ENCODE measurements around the gene UBXN1. TPM values are rescaled to one million over a fixed set of nuclear protein-coding genes. Genes with fewer than 3 reads are reported as not detected.
A peak's percentile ranks its signal among the peaks of the same experiment; 100 is the strongest.
"Not testable (repeated sequence)": the region's sequence is repeated elsewhere in the genome, so short reads cannot be mapped to it uniquely, and the experiment has no call there.

UBXN1 gene
- total RNA-seq, 1 donor from 2014 or later = 60.2 TPM

- intact Hi-C loops (cut with DNase I) = loop anchor here (5.0 kb wide), 1 partner anchor 75 kb away; the partner anchor contains the start of gene MTA2
- Histone ChIP-seq H3K4me1 (peaks cover 12 to 16% of the 10 kb centered on the region in 2 donors), H3K27me3 (no peaks in the 10 kb centered on the region), H3K36me3 (peaks cover 21 to 27% of the 10 kb centered on the region in 2 donors), H3K9me3 (no peaks in the 10 kb centered on the region), H3K27ac (no peak overlapping the region), H3K4me3 (no peak overlapping the region)
- TF ChIP-seq, protein P1, sequence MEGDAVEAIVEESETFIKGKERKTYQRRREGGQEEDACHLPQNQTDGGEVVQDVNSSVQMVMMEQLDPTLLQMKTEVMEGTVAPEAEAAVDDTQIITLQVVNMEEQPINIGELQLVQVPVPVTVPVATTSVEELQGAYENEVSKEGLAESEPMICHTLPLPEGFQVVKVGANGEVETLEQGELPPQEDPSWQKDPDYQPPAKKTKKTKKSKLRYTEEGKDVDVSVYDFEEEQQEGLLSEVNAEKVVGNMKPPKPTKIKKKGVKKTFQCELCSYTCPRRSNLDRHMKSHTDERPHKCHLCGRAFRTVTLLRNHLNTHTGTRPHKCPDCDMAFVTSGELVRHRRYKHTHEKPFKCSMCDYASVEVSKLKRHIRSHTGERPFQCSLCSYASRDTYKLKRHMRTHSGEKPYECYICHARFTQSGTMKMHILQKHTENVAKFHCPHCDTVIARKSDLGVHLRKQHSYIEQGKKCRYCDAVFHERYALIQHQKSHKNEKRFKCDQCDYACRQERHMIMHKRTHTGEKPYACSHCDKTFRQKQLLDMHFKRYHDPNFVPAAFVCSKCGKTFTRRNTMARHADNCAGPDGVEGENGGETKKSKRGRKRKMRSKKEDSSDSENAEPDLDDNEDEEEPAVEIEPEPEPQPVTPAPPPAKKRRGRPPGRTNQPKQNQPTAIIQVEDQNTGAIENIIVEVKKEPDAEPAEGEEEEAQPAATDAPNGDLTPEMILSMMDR (IDR thresholded peaks at IDR 0.05) = no peak
- no peak for DNase-seq (ENCODE audit: low spot score in 2 of 2)
Observed at GRCh38 chr11:62677156-62677555, 1.7 kb downstream of the UBXN1 start.

DNA sequence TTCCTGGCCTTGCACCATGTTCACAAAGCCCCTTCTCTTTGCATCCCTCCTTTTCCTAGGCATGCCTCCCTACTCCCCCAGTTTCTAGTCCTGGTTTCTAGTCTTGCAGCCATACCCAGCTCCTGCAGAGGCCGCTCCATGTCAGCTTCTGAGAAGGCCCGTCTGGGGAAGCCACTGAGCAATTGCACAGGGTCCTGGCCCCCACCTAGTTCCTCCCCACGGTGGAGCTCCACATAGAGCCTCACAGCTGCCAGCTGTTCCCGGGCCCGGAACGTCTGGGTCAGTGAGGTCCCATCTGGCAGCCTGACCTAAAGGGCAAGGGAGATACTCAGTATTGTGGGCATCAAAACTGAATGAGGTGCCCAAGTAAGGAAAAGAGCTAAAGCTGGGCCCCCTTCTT, 2.2 kb downstream of the UBXN1 start:
- H3K4me3 ChIP-seq = no peak overlapping the region
- intact Hi-C loops (cut with DNase I) = loop anchor here (5.0 kb wide), 1 partner anchor 74 kb away; the partner anchor contains the start of gene MTA2
- H3K4me1 ChIP-seq = peaks cover 12 to 16% of the 10 kb centered on the region in 2 donors
- peaks cover 21 to 27% of the 10 kb centered on the region in 2 donors for H3K36me3 ChIP-seq
- TF ChIP-seq, protein P1 (IDR thresholded peaks at IDR 0.05) = no peak
- H3K27me3 ChIP-seq = no peaks in the 10 kb centered on the region
- no peak overlapping the region for H3K27ac ChIP-seq
- no peaks in the 10 kb centered on the region for H3K9me3 ChIP-seq
- no peak for DNase-seq (ENCODE audit: low spot score in 2 of 2)

DNA sequence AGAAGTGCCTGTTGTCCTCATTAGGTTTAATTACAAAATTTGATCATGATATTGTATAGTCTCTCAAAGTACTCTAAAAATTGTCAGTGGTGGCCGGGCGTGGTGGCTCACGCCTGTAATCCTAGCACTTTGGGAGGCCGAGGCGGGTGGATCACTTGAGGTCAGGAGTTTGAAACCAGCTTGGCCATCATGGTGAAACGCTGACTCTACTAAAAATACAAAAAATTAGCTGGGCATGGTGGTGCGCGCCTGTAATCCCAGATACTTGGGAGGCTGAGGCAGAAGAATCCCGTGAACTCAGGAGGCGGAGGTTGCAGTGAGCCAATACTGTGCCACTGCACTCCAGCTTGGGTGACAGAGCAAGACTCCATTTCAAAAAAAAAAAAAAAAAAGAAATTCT, 3.5 kb downstream of the UBXN1 start:
- Histone ChIP-seq H3K4me1 (peaks cover 17 to 19% of the 10 kb centered on the region in 2 donors), H3K36me3 (peaks cover 21 to 27% of the 10 kb centered on the region in 2 donors)
- not testable (repeated sequence) for DNase-seq (ENCODE audit: low spot score in 2 of 2); H3K9me3 ChIP-seq; H3K27ac ChIP-seq; H3K27me3 ChIP-seq; H3K4me3 ChIP-seq
- intact Hi-C loops (cut with DNase I) = loop anchor here (5.0 kb wide), 1 partner anchor 73 kb away; the partner anchor contains the start of gene MTA2

DNA sequence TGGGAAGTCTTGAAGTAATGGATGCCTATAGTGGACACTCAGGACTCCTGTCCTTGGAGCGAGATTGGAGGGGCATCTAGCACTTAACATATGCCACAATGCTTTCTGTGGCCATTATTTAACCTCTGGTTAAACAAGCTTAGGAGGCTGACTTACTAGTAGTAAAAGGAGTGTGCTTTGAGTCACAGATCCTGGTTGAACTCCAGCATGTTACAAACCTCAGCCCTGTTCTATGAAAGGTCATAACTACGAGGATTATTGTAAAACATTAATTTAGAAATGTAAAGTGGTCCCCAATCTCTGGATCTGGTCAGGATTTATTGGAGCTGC, 5.7 kb downstream of the UBXN1 start:
- Histone ChIP-seq H3K27ac (no peak overlapping the region), H3K36me3 (peaks cover 21 to 27% of the 10 kb centered on the region in 2 donors), H3K27me3 (no peaks in the 10 kb centered on the region), H3K4me1 (peaks cover 14 to 15% of the 10 kb centered on the region in 2 donors), H3K4me3 (peak overlapping the region in 1 of 2 donors; percentile 78), H3K9me3 (no peaks in the 10 kb centered on the region)
- TF ChIP-seq, protein P1 (IDR thresholded peaks at IDR 0.05) = no peak
- intact Hi-C loops (cut with DNase I) = no loop called here
- no peak for DNase-seq (ENCODE audit: low spot score in 2 of 2)

DNA sequence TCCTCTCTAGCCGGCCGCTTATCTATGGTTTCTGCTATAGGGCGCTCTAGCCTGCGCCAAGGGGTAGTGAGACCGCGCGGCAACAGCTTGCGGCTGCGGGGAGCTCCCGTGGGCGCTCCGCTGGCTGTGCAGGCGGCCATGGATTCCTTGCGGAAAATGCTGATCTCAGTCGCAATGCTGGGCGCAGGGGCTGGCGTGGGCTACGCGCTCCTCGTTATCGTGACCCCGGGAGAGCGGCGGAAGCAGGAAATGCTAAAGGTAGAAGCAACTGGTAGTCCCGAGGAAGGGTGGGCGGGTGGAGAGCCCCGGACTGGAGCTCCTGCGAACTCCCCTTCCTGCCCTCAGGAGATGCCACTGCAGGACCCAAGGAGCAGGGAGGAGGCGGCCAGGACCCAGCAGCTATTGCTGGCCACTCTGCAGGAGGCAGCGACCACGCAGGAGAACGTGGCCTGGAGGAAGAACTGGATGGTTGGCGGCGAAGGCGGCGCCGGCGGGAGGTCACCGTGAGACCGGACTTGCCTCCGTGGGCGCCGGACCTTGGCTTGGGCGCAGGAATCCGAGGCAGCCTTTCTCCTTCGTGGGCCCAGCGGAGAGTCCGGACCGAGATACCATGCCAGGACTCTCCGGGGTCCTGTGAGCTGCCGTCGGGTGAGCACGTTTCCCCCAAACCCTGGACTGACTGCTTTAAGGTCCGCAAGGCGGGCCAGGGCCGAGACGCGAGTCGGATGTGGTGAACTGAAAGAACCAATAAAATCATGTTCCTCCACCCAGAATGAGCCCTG, 7.1 kb downstream of the UBXN1 start, which contains the start of the genes LBHD1 and UQCC3:
TSS of gene LBHD1 (minus strand) at position 660 of the 782 bp plus-strand sequence. CDS start 2,236 bp downstream, outside the sequence.
TSS of gene UQCC3 (plus strand) at position 66 of the 782 bp plus-strand sequence. CDS start at position 139, 73 bp downstream.
- Histone ChIP-seq H3K4me3 (peak within 1 kb of the TSS; percentile 78 to 83), H3K36me3 (peaks cover 15 to 23% of the 10 kb centered on the region in 2 donors), H3K27ac (peak within 1 kb of the TSS; percentile 71 to 85), H3K4me1 (peaks cover 15 to 19% of the 10 kb centered on the region in 2 donors), H3K27me3 (no peaks in the 10 kb centered on the region), H3K9me3 (no peaks in the 10 kb centered on the region)
- intact Hi-C loops (cut with DNase I) = no loop called here
- TF ChIP-seq, protein P1 (IDR thresholded peaks at IDR 0.05) = peak in 1 of 3 experiments; percentile 3
- DNase-seq (ENCODE audit: low spot score in 2 of 2) = peak in 1 of 2 donors; percentile 86

DNA sequence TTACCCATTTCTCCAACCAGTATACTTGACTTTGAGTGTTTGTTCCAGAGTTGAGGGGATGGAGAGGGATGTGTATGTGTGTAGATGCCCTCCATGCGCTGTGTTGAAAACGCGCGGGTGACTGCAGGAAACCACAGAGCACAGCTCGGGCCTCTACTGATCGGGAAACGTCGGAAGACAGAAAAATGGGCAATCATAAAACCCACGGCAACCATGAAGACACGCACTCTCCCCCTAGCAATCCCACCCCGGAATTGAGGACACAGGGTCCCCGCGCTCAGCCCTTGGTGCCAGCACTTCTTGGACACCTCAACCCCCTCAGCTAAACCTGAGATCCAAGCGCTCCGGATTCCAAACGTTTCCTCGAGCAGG, 7.7 kb downstream of the UBXN1 start:
- peaks cover 10 to 17% of the 10 kb centered on the region in 2 donors for H3K36me3 ChIP-seq
- DNase-seq (ENCODE audit: low spot score in 2 of 2) = no peak
- H3K4me3 ChIP-seq = peak overlapping the region; percentile 78 to 83
- H3K9me3 ChIP-seq = no peaks in the 10 kb centered on the region
- H3K27ac ChIP-seq = peak overlapping the region; percentile 71 to 85
- H3K27me3 ChIP-seq = no peaks in the 10 kb centered on the region
- peaks cover 20 to 25% of the 10 kb centered on the region in 2 donors for H3K4me1 ChIP-seq
- TF ChIP-seq, protein P1 (IDR thresholded peaks at IDR 0.05) = no peak
- intact Hi-C loops (cut with DNase I) = no loop called here
